ENCODE measurements around the gene INAVA. TPM values are rescaled to one million over a fixed set of nuclear protein-coding genes. Genes with fewer than 3 reads are reported as not detected.
"Not testable (repeated sequence)": the region's sequence is repeated elsewhere in the genome, so short reads cannot be mapped to it uniquely, and the experiment has no call there.

The INAVA gene
- total RNA-seq, 1 donor from 2014 or later, result 0.45 TPM

DNA sequence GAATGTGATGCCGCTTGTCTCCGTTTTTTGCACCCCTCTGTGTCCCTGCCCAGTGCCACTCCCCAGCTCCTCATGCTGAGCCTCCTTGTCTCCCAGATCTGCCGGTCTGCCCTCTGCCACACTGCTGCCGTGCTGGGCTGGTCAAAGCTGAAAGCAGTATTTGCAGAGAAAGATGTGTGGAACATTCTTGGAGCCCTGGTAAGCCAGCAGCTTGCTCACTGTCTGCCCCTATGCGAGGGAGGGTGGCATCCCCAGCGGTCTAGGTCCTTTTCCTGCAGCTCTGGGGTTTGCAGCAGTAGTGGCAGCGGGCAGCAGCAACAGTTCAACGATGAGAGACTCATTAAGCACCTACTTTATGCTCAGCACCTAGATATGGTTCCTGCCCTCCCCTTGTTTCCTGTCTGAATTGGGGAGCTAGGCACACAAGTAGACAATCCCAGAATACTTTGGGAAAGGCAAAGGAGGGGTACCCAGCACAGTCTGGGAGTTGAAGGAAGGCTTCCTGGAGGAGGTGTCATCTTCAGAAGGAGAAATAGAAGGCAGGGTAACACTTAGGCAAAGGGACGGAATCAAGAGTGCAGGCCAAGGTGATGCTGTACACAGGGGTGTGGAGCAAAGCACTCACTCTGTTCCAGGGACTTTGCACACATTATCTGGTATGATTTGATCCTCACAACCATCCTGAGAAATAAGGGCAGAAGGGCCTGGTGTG lies 65.7 kb downstream of the INAVA start:
- DNase-seq (ENCODE audit: low spot score) (no peak), ATAC-seq (no peak)

GRCh38 chr1:200960948-200961340 lies 66.2 kb downstream of the INAVA start:
- ATAC-seq (no peak), DNase-seq (ENCODE audit: low spot score) (no peak)

- not testable (repeated sequence) for DNase-seq (ENCODE audit: low spot score)
Measured at GRCh38 chr1:200962151-200962550, 67.5 kb downstream of the INAVA start.

DNA sequence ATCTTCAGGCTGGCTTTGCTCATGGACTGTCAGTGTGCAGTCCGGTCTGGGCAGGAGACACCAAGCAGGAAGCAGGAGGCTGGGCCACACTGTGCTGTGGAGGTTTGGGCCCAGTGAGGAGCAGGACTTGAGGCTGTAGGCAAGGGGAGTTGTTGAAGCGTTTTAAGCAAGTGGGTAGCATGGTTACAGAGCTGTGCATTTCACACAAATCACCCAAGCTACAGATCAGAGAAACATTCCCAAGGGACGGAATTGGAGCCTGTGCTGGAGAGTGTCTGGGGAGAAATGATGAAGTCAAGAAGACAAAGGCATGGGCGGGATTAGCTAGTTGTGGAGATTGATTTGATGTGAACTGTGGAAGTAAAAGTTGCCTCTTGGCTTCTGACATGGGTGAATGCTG lies 67.9 kb downstream of the INAVA start:
- ATAC-seq, result no peak
- no peak for DNase-seq (ENCODE audit: low spot score)

More at GRCh38 chr1:200962151-200962550, 67.5 kb downstream of the INAVA start:
- ATAC-seq, result not testable (repeated sequence)

DNA sequence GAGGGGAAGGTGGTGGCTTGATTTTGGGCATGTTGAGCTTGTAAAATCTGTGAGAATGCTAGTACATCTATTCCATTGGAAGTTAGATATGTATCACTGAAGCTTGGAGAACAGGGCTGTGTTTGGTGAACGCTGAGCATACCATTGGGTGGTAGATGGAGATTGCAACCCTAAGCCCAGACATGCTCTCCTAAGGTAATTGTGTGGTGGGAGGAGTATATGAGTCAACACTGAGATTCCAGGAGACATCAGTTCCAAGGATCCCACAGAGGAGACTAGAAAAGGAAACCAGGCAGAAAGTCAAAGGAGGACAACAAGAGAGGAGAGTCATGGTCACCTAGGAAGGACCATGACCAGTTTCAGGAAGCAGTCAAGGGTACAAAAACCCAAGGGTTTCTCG lies 68.4 kb downstream of the INAVA start:
- DNase-seq (ENCODE audit: low spot score) (no peak), ATAC-seq (no peak)

GRCh38 chr1:200963888-200964287 lies 69.2 kb downstream of the INAVA start:
- not testable (repeated sequence) for DNase-seq (ENCODE audit: low spot score); ATAC-seq

Other genes with a start within 250 kb of the INAVA start
- gene DDX59, start 225.0 kb upstream of the INAVA start, total RNA-seq, result 6.8 TPM
- gene CAMSAP2, start 156.0 kb upstream of the INAVA start, total RNA-seq, result 5.5 TPM
- not detected for gene GPR25, start 21.9 kb upstream of the INAVA start, total RNA-seq
- gene KIF21B, start 128.8 kb downstream of the INAVA start, total RNA-seq, result 0.93 TPM
- gene CACNA1S, start 217.5 kb downstream of the INAVA start, total RNA-seq, result not detected
- gene ASCL5, start 232.3 kb downstream of the INAVA start, total RNA-seq, result not detected

Data from left lobe of liver (tissue), 2 donors.